Breast epithelium (tissue), 4 donors: Measurements from ENCODE around the gene KTI12. TPM values are rescaled to one million over a fixed set of nuclear protein-coding genes. Genes with fewer than 3 reads are reported as not detected.
"Not testable (repeated sequence)": the region's sequence is repeated elsewhere in the genome, so short reads cannot be mapped to it uniquely, and the experiment has no call there.

Experiments
- DNase-seq, 2 donors: peaks; one replicate each; pipeline ENCODE4 v3.0.0-alpha.2; 2019; ENCODE audit warnings: low spot score in 2 of 2
- H3K27ac ChIP-seq, 2 donors: fragments of 200-600 bp; sonication (generic) in 1 of 2; one replicate each; pipeline ENCODE4 v1.5.1; 2016 to 2019; ENCODE audit warnings: mild to moderate bottlenecking in 1 of 2
- H3K27me3 ChIP-seq, 2 donors: fragments of 200-600 bp; sonication (generic) in 1 of 2; one replicate each; pipeline versions ENCODE4 v1.5.1 to v1.6.0; 2017 to 2019; ENCODE audit warnings: control low read depth in 1 of 2, mild to moderate bottlenecking in 1 of 2
- H3K36me3 ChIP-seq: fragments of 200-600 bp; one replicate; pipeline ENCODE4 v1.5.1; 2019
- H3K4me1 ChIP-seq, 2 donors: fragments of 200-600 bp; sonication (generic); one replicate each; pipeline ENCODE4 v1.5.1; 2016 to 2019; ENCODE audit warnings: control low read depth in 1 of 2
- H3K4me3 ChIP-seq, 3 donors: fragments of 200-600 bp; sonication (generic); 1 replicate in 2 of 3; 2 replicates in 1 of 3; pipeline ENCODE4 v1.5.1; 2016 to 2019; ENCODE audit warnings: mild to moderate bottlenecking in 3 of 3, moderate library complexity in 2 of 3
- H3K9me3 ChIP-seq, 2 donors: fragments of 200-600 bp; sonication (generic) in 1 of 2; one replicate each; pipeline ENCODE4 v1.5.1; 2016 to 2019; ENCODE audit warnings: control low read depth in 1 of 2
- POLR2A ChIP-seq: fragments of 450-650 bp; IDR thresholded peaks from one replicate; pipeline ENCODE4 v1.6.1; 2016; ENCODE audit warnings: antibody characterized with exemption, mild to moderate bottlenecking, moderate library complexity
- POLR2AphosphoS5 ChIP-seq, 3 donors: sonication (generic); formaldehyde crosslinking; IDR thresholded peaks; one replicate each; pipeline ENCODE4 v1.6.1; 2017; ENCODE audit warnings: antibody characterized with exemption in 3 of 3
- intact Hi-C: fragments of 100-400 bp; cut with DNase I; formaldehyde crosslinking; loops from one replicate; pipeline ENCODE4 v1.15.1; 2023; ENCODE audit warnings: low total_unique reads
- total RNA-seq, 3 donors: library from RNA; depleted of rRNA; stranded (reverse); fragments of >200 nt; gene quantifications; one replicate each; pipeline ENCODE4 v1.1.0, GENCODE V29; 2016
- TF ChIP-seq, protein P1 (sequence below), 3 donors: fragments of 450-650 bp; IDR thresholded peaks; one replicate each; pipeline ENCODE4 v1.5.1; 2016 to 2017; ENCODE audit warnings: antibody characterized with exemption in 3 of 3, mild to moderate bottlenecking in 3 of 3, moderate library complexity in 3 of 3

Gene KTI12
- total RNA-seq, 3 donors from 2014 or later, result 4.4 to 13.6 (median 7.9) TPM

DNA sequence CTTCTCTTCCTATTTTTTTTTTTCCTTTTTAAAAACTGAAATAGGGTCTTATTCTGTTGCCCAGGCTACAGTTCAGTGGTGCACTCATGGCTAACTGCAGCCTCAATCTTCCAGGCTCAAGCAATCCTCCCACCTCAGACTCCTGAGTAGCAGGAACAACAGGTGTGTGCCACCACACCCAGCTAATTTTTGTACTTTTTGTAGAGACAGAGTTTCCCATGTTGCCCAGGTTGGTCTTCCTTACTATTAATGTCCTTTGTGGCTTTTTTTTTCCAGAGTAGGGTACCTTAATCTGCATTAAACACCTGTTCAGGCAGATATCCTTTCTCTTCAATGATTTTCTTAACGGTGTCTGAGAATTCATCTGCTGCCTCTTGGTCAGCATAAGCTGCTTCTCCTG, 4.3 kb upstream of the KTI12 start:
- no peaks in the 10 kb centered on the region for H3K36me3 ChIP-seq
- DNase-seq, result no peak
- TF ChIP-seq, protein P1, sequence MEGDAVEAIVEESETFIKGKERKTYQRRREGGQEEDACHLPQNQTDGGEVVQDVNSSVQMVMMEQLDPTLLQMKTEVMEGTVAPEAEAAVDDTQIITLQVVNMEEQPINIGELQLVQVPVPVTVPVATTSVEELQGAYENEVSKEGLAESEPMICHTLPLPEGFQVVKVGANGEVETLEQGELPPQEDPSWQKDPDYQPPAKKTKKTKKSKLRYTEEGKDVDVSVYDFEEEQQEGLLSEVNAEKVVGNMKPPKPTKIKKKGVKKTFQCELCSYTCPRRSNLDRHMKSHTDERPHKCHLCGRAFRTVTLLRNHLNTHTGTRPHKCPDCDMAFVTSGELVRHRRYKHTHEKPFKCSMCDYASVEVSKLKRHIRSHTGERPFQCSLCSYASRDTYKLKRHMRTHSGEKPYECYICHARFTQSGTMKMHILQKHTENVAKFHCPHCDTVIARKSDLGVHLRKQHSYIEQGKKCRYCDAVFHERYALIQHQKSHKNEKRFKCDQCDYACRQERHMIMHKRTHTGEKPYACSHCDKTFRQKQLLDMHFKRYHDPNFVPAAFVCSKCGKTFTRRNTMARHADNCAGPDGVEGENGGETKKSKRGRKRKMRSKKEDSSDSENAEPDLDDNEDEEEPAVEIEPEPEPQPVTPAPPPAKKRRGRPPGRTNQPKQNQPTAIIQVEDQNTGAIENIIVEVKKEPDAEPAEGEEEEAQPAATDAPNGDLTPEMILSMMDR (IDR thresholded peaks at IDR 0.05), result no peak
- TF ChIP-seq POLR2AphosphoS5 (IDR thresholded peaks at IDR 0.05), result no peak
- TF ChIP-seq POLR2A, result no peak
- H3K4me3 ChIP-seq, result no peak overlapping the region
- no peaks in the 10 kb centered on the region for H3K4me1 ChIP-seq
- intact Hi-C loops, result no loop called here
- H3K27me3 ChIP-seq, result no peaks in the 10 kb centered on the region
- no peaks in the 10 kb centered on the region for H3K9me3 ChIP-seq
- no peak overlapping the region for H3K27ac ChIP-seq

DNA sequence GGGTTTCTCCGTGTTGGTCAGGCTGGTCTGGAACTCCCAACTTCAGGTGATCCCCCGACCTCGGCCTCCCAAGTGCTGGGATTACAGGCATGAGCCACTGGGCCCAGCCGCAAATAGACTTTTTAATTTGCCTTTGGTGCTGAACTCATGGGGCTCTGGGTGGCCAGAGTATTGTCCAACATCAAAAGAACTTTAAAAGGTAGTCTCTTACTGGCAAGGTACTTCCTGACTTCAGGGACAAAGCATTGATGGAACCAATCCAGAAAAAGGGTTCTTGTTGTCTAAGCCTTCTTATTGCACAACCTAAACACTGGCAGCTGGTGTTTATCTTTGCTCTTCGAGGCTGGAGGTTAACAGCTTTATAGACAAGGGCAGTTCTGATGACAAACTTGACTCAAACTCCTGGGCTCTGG, 3.8 kb upstream of the KTI12 start:
- intact Hi-C loops, result no loop called here
- H3K4me3 ChIP-seq, result no peak overlapping the region
- H3K4me1 ChIP-seq, result peaks cover 0 to 2% of the 10 kb centered on the region in 2 donors
- no peaks in the 10 kb centered on the region for H3K27me3 ChIP-seq
- TF ChIP-seq POLR2A (no peak), POLR2AphosphoS5 (IDR thresholded peaks at IDR 0.05) (no peak)
- TF ChIP-seq, protein P1 (IDR thresholded peaks at IDR 0.05), result no peak
- no peaks in the 10 kb centered on the region for H3K36me3 ChIP-seq
- no peaks in the 10 kb centered on the region for H3K9me3 ChIP-seq
- no peak overlapping the region for H3K27ac ChIP-seq
- no peak for DNase-seq

DNA sequence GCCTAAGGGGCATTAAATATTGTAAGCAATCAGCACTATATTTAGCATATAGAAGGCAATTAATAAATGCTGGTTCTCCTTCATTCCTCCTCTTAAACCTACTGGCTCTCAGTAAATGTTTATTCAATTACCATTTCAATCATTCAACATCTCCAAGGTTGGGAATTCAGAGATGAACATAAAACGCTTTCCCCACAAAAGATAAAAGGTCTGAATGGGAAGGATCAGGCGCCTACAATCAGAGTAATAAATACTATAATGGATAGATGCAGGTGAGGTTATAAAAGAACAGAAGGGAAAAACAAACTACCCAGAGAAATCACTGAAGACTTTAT, 407 bp upstream of the KTI12 start:
- Histone ChIP-seq H3K36me3 (no peaks in the 10 kb centered on the region), H3K9me3 (no peaks in the 10 kb centered on the region), H3K27me3 (no peaks in the 10 kb centered on the region), H3K4me1 (peaks cover 3 to 11% of the 10 kb centered on the region in 2 donors), H3K4me3 (peak overlapping the region; percentile 87 to 95 (median 92)), H3K27ac (peak overlapping the region; percentile 89 to 97)
- no peak for DNase-seq
- intact Hi-C loops, result no loop called here
- TF ChIP-seq, protein P1 (IDR thresholded peaks at IDR 0.05), result no peak
- TF ChIP-seq POLR2AphosphoS5 (IDR thresholded peaks at IDR 0.05), result no peak
- no peak for TF ChIP-seq POLR2A

DNA sequence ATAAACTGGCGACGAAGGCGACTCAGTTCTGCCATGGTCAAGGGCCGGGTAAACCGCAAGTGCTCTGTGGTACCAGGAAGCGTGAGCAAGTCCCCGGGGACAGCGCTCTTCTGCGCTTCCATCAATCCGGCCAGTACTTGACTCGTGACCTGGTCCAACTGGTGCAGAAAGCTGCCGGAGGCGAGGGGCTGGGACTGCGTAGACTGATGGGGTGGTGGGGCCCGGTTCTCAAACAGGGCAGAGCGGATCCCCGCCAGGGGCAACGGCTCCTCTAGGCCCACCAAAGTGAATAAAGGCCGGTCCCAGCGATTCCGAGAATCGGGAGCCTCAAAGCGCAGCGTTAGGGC, 852 bp downstream of the KTI12 start:
- peaks cover 3 to 11% of the 10 kb centered on the region in 2 donors for H3K4me1 ChIP-seq
- TF ChIP-seq POLR2A (no peak), POLR2AphosphoS5 (IDR thresholded peaks at IDR 0.05) (no peak)
- TF ChIP-seq, protein P1 (IDR thresholded peaks at IDR 0.05), result no peak
- H3K27ac ChIP-seq, result peak overlapping the region; percentile 89 to 97
- H3K4me3 ChIP-seq, result peak overlapping the region; percentile 87 to 95 (median 92)
- peak; percentile 22 to 56 for DNase-seq
- intact Hi-C loops, result no loop called here
- H3K9me3 ChIP-seq, result no peaks in the 10 kb centered on the region
- H3K27me3 ChIP-seq, result no peaks in the 10 kb centered on the region
- H3K36me3 ChIP-seq, result no peaks in the 10 kb centered on the region

DNA sequence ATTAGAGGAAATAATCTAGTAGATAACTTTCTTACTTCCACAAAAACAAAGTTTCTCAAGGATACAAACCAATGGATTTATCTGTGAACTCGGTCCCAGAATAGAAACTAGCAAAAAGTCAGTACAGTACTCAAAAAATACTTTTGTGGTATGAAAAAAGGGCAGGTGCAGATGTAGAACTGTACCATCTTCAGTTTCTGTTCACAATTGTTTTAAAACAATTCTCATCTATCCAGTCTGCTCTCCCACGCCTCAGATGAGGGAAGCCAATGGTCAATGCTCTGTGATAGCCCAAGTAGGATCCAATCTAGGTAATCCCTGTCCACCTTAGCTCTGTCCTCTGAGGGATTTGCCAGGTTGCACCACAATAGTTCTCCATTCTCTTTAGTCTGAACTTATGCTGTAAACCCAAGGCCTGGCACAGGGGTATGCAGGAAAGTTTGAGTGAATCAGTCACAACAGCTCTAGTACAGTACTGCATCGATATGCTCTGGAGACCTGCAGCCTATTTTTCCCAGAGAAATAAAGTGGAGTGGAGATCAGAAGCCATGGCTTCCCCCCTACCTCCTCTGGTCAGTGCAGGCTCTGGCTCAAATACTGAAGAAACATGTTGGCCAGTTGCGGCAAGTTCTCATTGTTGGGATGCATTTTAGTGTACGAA, 1.4 kb downstream of the KTI12 start:
- Histone ChIP-seq H3K27ac (peak overlapping the region in 1 of 2 donors; percentile 97), H3K27me3 (no peaks in the 10 kb centered on the region), H3K9me3 (no peaks in the 10 kb centered on the region), H3K36me3 (no peaks in the 10 kb centered on the region), H3K4me3 (peak overlapping the region; percentile 87 to 95 (median 92)), H3K4me1 (peaks cover 3 to 11% of the 10 kb centered on the region in 2 donors)
- no peak for DNase-seq
- intact Hi-C loops, result no loop called here
- TF ChIP-seq POLR2AphosphoS5 (IDR thresholded peaks at IDR 0.05), result no peak
- TF ChIP-seq POLR2A, result no peak
- TF ChIP-seq, protein P1 (IDR thresholded peaks at IDR 0.05), result no peak

DNA sequence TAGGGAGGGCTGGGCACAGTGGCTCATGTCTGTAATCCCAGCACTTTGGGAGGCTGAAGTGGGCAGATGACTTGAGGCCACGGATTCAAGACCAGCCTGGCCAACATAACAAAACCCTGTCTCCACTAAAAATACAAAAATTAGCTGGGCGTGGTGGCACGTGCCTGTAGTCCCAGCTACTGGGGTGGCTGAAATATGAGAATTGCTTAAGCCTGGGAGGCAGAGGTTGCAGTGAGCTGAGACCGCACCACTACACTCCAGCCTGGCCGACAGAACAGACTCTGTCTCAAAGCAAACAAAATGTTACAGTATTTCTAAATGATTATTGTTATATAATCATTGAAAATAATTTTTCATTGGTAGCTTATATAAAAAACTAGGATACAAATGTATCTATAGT, 4.8 kb downstream of the KTI12 start:
- H3K36me3 ChIP-seq, DNase-seq, H3K27ac ChIP-seq, H3K9me3 ChIP-seq, intact Hi-C loops, H3K4me3 ChIP-seq, H3K27me3 ChIP-seq: not testable (repeated sequence)
- H3K4me1 ChIP-seq, result peaks cover 3 to 11% of the 10 kb centered on the region in 2 donors
